Airway epithelial cell (primary cell): ENCODE data around the gene TWF1. TPM values are rescaled to one million over a fixed set of nuclear protein-coding genes. Genes with fewer than 3 reads are reported as not detected.

Experiments
- total RNA-seq: library from RNA; depleted of rRNA; stranded (reverse); fragments of >200 nt; gene quantifications from 2 replicates; pipeline ENCODE4 v1.2.3, GENCODE V29; 2015

The TWF1 gene
- 93.0 and 126 TPM in 2 replicates for total RNA-seq

DNA sequence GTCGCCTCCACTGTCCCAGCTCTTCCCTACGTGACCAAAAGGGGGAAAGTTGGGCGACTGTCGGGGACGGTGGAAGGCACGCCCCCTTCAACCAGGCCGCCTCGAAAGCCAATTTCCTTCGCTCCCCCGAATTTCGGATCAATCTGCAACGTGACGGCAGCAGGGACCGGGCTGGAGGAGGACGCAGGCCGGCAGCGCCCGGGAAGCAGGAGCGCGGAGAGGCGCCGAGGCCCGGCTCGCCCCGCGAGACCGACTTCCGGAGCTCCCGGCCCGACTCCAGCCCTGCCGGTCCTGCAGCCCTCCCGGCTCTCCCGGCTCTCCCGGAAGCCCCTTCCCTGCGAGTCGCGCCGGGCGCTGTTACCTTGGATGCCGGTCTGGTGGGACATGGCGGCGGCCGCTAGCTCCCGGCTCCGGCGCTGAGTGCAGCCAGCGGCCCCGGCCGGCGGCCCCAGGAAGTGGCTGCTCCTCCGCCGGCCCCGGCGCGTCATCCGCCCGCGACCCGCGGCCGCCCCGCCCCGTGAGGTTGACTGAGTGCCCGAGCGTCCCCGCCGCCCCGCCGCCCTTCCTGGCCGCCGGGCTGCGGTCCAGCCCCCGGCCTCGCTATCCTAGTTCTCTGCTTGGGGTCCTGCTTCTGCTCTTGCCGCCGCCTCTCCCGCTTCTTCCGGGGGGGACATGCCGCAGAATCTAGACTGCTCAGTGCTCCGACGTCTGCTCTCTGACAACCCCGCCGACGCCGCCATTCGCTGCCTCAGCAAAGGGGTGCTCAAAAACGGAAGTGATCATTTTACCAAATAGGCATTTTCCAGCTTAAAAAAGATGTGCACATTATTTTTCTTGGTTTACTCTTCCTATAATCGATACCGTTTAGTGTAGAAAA is at the start of gene TWF1:
TSS of gene TWF1 (minus strand) at position 458 of the 877 bp plus-strand sequence. CDS start at position 386, 72 bp downstream.

GRCh38 chr12:43835656-43836474 is 29.7 kb upstream of the TWF1 start, which contains the start of gene TMEM117:
Gene TMEM117, plus strand, starts transcription at chr12:43836081.

GRCh38 chr12:43758728-43759563 is 47.2 kb downstream of the TWF1 start, which contains the start of the genes IRAK4 and PUS7L:
Gene IRAK4, plus strand, starts transcription at chr12:43758951. Its CDS starts 9,161 bp downstream, at chr12:43768112.
Gene PUS7L, minus strand, starts transcription at chr12:43758790. Its CDS starts 3,545 bp downstream, at chr12:43755245.

Other genes starting within 250 kb of the TWF1 start
- gene PUS7L, start 47.5 kb downstream of the TWF1 start, total RNA-seq: 7.6 and 12.0 TPM in 2 replicates
- 6.6 and 10.2 TPM in 2 replicates for gene IRAK4, start 47.4 kb downstream of the TWF1 start, total RNA-seq
- 6.8 and 12.1 TPM in 2 replicates for gene TMEM117, start 29.8 kb upstream of the TWF1 start, total RNA-seq